ENCODE data around the gene NECTIN2. TPM values are rescaled to one million over a fixed set of nuclear protein-coding genes. Genes with fewer than 3 reads are reported as not detected.

Gene NECTIN2
- total RNA-seq, 1 experiment from 2014 or later: 115 TPM

GRCh38 chr19:44813070-44813840, 32.8 kb upstream of the NECTIN2 start:
- Histone ChIP-seq H3F3A (ENCODE audit: insufficient read depth, low read depth) (peaks cover 27% of the 10 kb centered on the region), H3K79me2 (ENCODE audit: low read depth) (peaks cover 14% of the 10 kb centered on the region), H3K4me2 (no peak overlapping the region), H2AFZ (no peak overlapping the region), H3K9me2 (ENCODE audit: insufficient read depth) (no peaks in the 10 kb centered on the region), H4K20me1 (ENCODE audit: insufficient read depth) (peaks cover 12% of the 10 kb centered on the region), H3K36me3 (ENCODE audit: low read depth) (0 out of 2 replicates have a peak, but pooled peaks cover 10% of the 10 kb centered on the region), H3K27me3 (ENCODE audit: insufficient read depth, low read depth) (no peaks in the 10 kb centered on the region), H3K4me1 (replicated peaks; ENCODE audit: insufficient read depth) (peaks cover 14% of the 10 kb centered on the region), H3K4me3 (no peak overlapping the region), H3K27ac (no peak overlapping the region), H3K9me3 (ENCODE audit: insufficient read depth, low read depth) (no peaks in the 10 kb centered on the region)
- ChIA-PET POLR2A (ENCODE audit: unreplicated experiment) (interaction anchor here (0.7 kb wide), 1 partner anchor 78 kb away, joined by 3 read pairs; the partner anchor contains the start of gene TOMM40), CTCF (no interaction called here)
- intact Hi-C loops (cut with micrococcal nuclease; ENCODE audit: unreplicated experiment): no loop called here
- BruUV-seq (replicated peaks): no TSS peak
- no peak for DNase-seq
- TF ChIP-seq CTCF (conservative IDR thresholded peaks at IDR 0.05) (no peak), EZH2 (IDR thresholded peaks at IDR 0.05; ENCODE audit: low read depth) (no peak)

DNA sequence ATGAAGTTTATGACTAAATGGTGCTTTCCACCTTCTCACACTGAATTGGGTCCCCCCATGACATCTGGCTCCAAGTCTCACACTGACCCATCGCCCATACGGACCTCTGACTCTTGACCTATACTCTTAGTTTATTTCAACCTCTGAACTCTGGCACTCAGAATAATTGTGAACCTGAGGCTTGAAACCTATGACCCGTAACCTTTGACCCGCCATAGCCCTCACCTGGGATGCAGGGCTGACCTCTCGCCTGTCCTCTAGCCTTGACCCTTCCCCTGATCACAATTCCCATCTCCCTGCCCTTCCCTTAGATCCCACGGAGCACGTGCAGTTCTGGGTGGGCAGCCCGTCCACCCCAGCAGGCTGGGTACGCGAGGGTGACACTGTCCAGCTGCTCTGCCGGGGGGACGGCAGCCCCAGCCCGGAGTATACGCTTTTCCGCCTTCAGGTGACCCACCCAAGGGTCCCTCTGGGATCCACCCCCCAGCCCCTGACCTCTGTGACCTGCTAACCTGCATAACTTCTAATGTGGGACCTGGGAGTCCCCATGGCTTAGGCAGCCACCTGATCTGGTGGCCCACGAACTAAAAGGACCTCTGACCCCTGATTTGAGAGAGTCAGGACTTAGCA, 32.1 kb upstream of the NECTIN2 start:
- no peak for DNase-seq
- intact Hi-C loops (cut with micrococcal nuclease; ENCODE audit: unreplicated experiment): no loop called here
- H3K79me2 ChIP-seq (ENCODE audit: low read depth): peaks cover 14% of the 10 kb centered on the region
- no peak overlapping the region for H3K27ac ChIP-seq
- BruUV-seq (replicated peaks): no TSS peak
- no peak overlapping the region for H3K4me2 ChIP-seq
- H3K4me1 ChIP-seq (replicated peaks; ENCODE audit: insufficient read depth): peaks cover 10% of the 10 kb centered on the region
- no peak overlapping the region for H2AFZ ChIP-seq
- peaks cover 12% of the 10 kb centered on the region for H4K20me1 ChIP-seq (ENCODE audit: insufficient read depth)
- POLR2A ChIA-PET (ENCODE audit: unreplicated experiment): no interaction called here
- H3K27me3 ChIP-seq (ENCODE audit: insufficient read depth, low read depth): no peaks in the 10 kb centered on the region
- H3K9me3 ChIP-seq (ENCODE audit: insufficient read depth, low read depth): no peaks in the 10 kb centered on the region
- no peak overlapping the region for H3K4me3 ChIP-seq
- H3F3A ChIP-seq (ENCODE audit: insufficient read depth, low read depth): peaks cover 22% of the 10 kb centered on the region; the same call in 1 of the 2 replicates
- CTCF ChIA-PET: no interaction called here
- H3K36me3 ChIP-seq (ENCODE audit: low read depth): 0 out of 2 replicates have a peak, but pooled peaks cover 10% of the 10 kb centered on the region
- no peaks in the 10 kb centered on the region for H3K9me2 ChIP-seq (ENCODE audit: insufficient read depth)
- TF ChIP-seq CTCF (conservative IDR thresholded peaks at IDR 0.05): no peak
- no peak for TF ChIP-seq EZH2 (IDR thresholded peaks at IDR 0.05; ENCODE audit: low read depth)

DNA sequence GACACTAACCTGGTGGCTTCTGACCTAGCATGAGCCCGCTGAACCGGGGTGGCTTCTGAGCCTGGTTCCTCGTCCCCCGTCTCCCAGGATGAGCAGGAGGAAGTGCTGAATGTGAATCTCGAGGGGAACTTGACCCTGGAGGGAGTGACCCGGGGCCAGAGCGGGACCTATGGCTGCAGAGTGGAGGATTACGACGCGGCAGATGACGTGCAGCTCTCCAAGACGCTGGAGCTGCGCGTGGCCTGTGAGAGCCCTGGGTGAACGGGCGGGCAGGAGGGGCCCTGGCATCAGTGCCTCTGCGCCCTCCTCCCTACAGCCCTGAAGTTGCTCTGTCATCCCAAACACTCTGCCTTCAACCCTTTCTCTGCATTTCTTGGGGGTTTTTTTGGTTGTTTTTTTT, 31.6 kb upstream of the NECTIN2 start:
- H3K36me3 ChIP-seq (ENCODE audit: low read depth): 0 out of 2 replicates have a peak, but pooled peaks cover 10% of the 10 kb centered on the region
- H2AFZ ChIP-seq: no peak overlapping the region
- no peaks in the 10 kb centered on the region for H3K9me2 ChIP-seq (ENCODE audit: insufficient read depth)
- peaks cover 9% of the 10 kb centered on the region for H3K4me1 ChIP-seq (replicated peaks; ENCODE audit: insufficient read depth)
- H3K27me3 ChIP-seq (ENCODE audit: insufficient read depth, low read depth): no peaks in the 10 kb centered on the region
- no peak for DNase-seq
- H4K20me1 ChIP-seq (ENCODE audit: insufficient read depth): peaks cover 12% of the 10 kb centered on the region
- no peaks in the 10 kb centered on the region for H3K9me3 ChIP-seq (ENCODE audit: insufficient read depth, low read depth)
- no TSS peak for BruUV-seq (replicated peaks)
- no peak for TF ChIP-seq EZH2 (IDR thresholded peaks at IDR 0.05; ENCODE audit: low read depth)
- no peak for TF ChIP-seq CTCF (conservative IDR thresholded peaks at IDR 0.05)
- CTCF ChIA-PET: no interaction called here
- peaks cover 9% of the 10 kb centered on the region for H3K79me2 ChIP-seq (ENCODE audit: low read depth)
- no peak overlapping the region for H3K4me3 ChIP-seq
- H3K27ac ChIP-seq: no peak overlapping the region
- peaks cover 17% of the 10 kb centered on the region; the same call in 1 of the 2 replicates for H3F3A ChIP-seq (ENCODE audit: insufficient read depth, low read depth)
- POLR2A ChIA-PET (ENCODE audit: unreplicated experiment): no interaction called here
- intact Hi-C loops (cut with micrococcal nuclease; ENCODE audit: unreplicated experiment): no loop called here
- H3K4me2 ChIP-seq: no peak overlapping the region
